AG20443 (cell line): ENCODE results near the gene ANTKMT.

Experiments
- DNase-seq: peaks from one replicate; pipeline ENCODE4 v3.0.0; 2012; ENCODE audit warnings: low spot score, mixed read lengths

ANTKMT gene

DNA sequence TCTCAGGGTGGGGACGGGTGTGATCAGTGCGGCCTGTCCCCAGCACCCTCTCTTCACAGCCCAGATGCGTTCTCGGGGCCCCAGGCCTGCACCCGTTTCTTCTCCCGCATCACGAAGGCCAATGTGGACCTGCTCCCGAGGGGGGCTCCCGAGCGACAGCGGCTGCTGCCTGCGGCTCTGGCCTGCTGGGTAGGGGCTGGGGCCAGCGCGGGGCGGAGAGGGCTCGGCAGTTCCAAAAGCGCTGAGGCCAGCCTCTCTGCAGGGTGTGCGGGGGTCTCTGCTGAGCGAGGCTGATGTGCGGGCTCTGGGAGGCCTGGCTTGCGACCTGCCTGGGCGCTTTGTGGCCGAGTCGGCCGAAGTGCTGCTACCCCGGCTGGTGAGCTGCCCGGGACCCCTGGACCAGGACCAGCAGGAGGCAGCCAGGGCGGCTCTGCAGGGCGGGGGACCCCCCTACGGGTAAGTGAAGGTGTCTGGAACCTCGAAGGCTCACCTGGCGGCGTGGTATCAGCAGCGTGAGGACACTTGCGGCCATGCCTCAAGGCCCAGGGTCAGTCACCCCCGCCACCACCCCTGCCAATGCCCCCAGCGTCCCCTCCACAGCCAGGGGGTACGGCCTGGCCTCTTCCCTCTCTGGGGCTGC is 44.0 kb downstream of the ANTKMT start:
- DNase-seq: no peak

GRCh38 chr16:765488-765865 is 44.5 kb downstream of the ANTKMT start:
- no peak for DNase-seq

GRCh38 chr16:766008-766819 is 45.3 kb downstream of the ANTKMT start:
- no peak for DNase-seq

- DNase-seq: no peak
These were observed 46.1 kb downstream of the ANTKMT start for GRCh38 chr16:766820-767640.

GRCh38 chr16:767743-768235 is 46.8 kb downstream of the ANTKMT start:
- DNase-seq: no peak

DNA sequence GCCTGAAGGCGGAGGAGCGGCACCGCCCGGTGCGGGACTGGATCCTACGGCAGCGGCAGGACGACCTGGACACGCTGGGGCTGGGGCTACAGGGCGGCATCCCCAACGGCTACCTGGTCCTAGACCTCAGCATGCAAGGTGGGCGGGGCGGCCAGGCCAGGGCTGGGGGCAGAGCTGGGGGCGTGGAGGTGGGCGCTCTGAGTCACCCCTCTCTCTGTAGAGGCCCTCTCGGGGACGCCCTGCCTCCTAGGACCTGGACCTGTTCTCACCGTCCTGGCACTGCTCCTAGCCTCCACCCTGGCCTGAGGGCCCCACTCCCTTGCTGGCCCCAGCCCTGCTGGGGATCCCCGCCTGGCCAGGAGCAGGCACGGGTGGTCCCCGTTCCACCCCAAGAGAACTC is 47.5 kb downstream of the ANTKMT start:
- DNase-seq: no peak

- DNase-seq: no peak
These were observed 48.3 kb downstream of the ANTKMT start for GRCh38 chr16:769184-769784.

DNA sequence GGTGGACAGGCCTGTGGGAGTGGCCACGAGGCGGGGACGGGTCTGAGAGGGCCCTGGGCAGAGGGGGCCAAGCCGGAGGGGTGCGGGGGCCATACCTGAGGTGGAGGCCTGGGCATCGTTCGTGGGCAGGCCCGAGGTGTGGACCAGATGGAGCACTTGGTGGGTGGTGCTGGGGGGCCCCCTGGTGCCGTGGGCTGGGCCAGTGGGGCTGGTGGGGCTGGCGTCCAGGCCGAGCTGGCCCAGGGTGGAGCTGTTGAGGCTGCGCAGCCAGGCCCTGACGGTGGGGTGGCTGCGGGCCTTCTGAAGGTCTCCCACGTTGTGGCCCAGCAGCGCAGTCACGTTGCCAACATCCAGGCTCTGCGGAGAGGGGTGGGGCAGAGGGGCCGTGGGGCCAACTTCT is 49.0 kb downstream of the ANTKMT start:
- no peak for DNase-seq

- no peak for DNase-seq
These were observed 49.5 kb downstream of the ANTKMT start for GRCh38 chr16:770411-770810.
